GM12891 (cell line): ENCODE measurements around the gene ATP2C1.

Source experiments
- POLR2A ChIP-seq: IDR thresholded peaks from 2 replicates; pipeline ENCODE4 v1.6.1; 2011; ENCODE audit warnings: low read depth, low read length, control low read depth
- POLR2AphosphoS5 ChIP-seq: IDR thresholded peaks from 2 replicates; pipeline ENCODE4 v1.6.1; 2011; ENCODE audit warnings: low read depth, low read length, control low read depth

DNA sequence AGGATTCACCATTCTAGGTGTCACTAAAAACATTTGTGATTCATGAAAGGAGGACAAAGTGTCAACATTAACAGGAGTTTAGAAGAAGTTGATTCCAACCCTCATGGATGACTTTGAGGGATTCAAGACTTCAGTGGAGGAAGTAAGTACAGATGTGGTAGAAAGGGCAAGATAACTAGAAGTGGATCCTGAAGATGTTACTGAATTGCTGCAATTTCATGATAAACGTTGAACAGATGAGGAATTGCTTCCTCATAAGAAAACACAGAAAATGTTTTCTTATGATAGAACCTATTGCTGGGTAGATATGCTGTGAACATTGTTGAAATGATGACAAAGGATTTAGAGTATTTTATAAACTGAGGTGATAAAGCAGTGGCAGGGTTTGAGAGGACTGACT lies 23.5 kb upstream of the ATP2C1 start:
- TF ChIP-seq POLR2AphosphoS5 (no peak), POLR2A (no peak)
